GOT3 (cell line): ENCODE results near the gene SLC41A2.
"Not testable (repeated sequence)": the region's sequence is repeated elsewhere in the genome, so short reads cannot be mapped to it uniquely, and the experiment has no call there.

Experiments used
- DNase-seq: peaks from one replicate; lab custom pipeline; 2025; ENCODE audit warnings: mixed read lengths; lab: John Stamatoyannopoulos, UW

Gene SLC41A2

DNA sequence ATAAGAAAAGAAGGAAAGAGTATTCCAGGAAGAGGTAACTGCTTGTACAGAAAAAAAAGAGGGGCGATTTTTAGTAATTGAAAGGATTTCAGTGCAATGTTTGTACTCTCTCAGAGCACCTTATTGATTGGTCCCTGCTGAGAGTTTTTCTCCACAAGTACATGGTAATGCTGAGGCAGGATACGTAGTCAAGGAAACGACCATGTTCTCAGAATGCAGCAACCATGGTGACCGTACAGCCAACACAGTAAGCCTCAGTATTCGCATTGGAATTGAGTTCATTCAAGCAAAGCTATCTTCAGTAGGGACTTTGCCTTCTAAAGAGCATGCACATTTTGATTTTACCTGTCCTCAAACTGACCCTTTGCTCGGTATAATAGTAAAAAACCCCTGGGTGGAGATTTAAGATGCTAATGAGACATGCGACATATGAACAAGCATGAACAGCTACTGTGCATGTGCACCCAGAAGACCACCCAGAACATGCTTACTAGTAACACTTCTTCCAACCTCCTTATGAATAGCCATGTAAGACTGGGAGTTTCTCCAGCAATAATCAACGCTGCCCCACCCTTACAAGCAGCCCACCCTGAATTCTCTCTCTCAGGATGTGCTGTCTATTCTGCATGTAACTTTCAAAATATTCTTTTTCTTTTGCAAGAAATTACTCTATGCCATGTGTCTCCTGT lies 6.2 kb upstream of the SLC41A2 start:
- DNase-seq = no peak

DNA sequence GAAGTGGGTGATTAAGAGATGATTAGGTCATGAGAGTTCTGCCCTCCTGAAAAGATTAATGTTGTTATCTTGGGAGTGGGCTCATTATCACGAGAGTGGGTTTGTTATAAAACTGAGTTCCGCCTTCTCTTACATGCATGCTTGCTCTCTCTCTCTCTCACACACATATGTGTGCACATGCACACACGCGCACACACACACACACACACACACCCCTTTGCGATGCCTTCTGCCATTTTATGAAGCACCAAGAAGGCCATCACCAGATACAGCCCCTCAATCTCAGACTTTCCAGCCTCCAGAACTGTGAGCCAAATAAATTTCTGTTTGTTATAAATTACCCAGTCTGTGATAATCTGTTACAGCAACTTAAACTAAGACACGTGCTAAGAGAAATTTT lies 5.7 kb upstream of the SLC41A2 start:
- no peak for DNase-seq

DNA sequence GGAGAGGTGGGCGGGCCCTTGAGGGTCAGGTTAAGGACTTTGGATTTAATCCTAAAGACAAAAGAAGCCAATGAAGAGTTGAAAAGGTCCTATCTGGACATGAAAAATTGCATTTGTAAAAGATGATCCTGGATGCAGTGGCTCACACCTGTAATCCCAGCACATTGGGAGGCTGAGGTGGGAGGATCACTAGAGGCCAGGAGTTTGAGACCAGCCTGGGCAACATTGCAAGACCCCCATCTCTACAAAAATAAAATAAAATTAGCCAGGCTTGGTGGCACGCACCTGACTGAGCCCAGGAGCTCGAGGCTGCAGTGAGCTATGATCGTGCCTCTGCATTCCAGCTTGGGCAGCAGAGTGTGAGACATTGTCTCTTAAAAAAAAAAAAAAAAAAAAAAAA lies 2.4 kb upstream of the SLC41A2 start:
- no peak for DNase-seq

DNA sequence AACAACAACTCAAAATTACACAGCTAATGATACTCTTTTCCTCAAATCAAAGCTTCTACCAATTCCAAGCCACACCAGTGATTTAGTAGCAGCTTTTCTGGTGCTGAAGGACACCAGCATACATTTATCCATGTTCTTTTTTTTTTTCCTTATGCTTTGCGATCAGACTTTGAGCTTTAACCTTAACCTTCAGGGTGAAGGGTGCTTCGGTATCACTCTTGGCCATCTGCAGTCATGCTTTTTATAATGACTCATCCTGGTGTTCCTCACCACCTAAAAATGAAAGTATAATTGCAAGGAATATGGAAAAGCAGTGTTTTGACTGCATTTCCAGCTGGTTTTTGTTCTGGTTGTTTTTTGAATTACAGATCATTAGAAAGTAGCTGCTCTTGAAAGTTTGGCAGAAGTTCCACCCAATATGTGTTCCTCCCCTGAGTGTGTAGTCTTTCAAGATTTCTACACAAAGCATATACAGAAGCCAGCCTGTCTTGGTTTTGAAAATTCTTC lies 1.3 kb upstream of the SLC41A2 start:
- DNase-seq = no peak

DNA sequence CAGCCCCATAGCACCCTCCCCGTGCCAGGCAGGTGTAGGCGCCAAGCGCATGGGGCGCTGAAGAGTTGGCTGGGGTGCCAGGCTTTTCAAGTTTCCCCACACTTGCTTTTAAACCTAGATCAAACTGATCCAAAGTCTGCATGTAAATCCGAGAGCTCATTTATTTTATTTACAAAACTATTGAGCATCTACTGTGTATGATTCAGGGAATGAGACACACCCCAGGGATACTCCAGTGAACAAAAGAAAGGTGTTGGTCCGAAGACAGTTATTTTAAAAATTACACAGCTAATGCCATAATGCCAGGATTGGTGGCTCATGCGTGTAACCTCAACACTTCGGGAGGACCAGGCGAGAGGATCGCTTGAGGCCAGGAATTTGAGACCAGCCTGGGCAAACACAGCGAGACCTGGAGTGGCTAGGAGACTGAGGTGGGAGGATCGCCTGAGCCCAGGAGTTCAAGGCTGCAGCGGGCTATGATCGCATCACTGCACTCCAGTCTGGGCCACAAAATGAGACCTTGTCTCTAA lies 780 bp upstream of the SLC41A2 start:
- no peak for DNase-seq

DNA sequence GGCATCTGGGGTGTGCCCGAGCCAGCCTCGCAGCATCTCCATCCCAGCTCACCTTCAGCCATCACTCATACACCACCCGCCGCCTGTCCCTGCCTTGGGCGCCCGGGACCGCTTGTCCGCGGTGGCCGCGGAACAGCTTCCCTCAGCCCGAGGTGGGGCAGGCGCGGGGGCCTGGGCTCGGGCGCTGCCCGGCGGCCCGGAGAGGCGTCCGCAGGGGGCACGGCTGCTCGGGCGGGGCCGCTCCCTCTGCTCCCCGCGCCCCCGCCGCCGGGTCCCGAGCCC lies 430 bp downstream of the SLC41A2 start:
- no peak for DNase-seq

DNA sequence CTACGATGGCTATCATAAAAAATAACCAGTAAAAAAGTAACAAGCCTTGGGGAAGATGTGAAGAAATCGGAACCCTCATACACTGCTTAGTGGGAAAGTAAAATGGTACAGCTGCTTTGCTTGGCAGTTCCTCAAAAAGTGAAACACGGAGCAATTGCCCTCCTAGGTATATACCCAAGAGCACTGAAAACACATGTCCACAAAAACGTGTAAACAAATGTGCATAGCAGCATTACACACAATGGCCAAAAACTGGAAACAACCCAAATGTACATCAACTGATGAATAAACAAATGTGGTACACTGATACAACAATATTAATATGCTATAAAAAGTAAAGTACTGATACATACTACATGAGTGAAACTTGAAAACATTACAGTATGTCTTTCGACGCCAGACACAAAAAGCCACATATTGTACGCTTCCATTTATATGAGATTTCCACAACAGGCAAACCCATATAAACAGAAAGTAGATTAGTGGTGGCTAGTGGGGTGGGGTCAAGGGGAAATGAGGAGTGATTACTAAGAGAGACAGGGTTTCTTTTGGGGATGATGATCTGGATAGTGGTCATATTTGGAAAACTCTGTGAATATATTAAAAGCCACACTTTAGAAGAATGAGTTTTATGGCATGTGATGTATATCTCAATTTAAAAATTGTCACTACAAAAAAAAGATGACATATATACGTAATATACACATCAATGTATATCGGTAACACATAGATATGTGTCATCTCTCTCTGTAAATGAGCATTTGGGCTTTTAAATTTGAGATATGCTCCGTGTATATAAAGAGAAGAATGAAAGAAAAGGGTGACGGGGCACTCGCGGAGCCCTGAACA lies 996 bp downstream of the SLC41A2 start:
- no peak for DNase-seq

DNA sequence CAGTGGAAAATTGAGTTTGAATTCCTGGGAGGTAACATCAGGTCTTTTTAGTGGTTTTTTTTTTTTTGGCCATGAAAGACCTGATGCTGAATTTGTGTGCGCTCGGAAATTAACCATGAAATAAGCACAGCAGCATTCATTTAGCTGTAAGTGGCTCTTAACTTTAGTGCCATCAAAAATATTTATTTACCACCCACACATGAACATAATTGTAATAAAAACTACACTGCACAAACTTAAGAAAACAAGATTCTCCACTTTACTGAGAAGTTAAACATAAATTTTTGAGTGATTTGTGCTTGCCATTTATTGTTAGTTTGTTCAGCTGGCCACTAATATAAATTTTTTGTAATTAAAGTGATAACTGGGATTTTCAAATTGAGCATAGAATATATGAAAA lies 2.4 kb downstream of the SLC41A2 start:
- no peak for DNase-seq

DNA sequence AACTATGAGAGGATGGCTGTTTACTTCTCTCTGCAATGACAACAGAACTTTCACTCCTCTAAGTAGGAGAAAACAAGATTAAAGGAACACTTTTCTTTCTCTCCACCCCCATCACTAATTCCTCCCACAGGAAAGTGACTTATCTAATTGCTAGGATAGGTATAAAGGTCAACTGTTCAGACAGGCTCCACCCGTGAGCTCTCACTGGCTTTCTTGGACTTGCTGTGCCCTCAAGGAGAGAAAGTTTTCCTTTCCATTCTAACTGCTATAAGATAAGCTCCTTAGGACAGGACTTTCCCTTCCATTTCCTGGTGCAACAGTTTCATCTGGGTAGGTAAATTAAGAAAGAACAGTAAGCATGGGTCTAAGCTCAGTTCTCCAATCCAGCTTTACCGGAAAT lies 4.8 kb downstream of the SLC41A2 start:
- no peak for DNase-seq

DNA sequence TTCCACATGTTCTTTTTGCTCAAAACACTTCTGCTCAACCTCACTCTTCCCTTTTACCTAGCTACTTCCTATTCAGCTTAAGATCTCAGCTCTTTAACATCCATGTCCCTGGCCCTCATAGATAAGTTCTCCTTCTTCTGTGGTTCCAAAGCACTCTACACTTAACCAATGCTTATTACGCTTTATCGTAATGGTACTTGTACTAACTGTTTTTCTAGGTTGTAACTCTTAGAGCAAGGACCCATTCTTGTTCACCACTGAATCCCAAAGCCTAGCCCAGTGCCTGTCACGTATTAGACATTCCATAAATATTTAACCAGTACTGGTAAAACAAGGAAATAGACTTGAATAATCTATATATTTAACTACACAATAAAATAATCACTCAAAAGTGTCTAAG lies 5.3 kb downstream of the SLC41A2 start:
- no peak for DNase-seq

DNA sequence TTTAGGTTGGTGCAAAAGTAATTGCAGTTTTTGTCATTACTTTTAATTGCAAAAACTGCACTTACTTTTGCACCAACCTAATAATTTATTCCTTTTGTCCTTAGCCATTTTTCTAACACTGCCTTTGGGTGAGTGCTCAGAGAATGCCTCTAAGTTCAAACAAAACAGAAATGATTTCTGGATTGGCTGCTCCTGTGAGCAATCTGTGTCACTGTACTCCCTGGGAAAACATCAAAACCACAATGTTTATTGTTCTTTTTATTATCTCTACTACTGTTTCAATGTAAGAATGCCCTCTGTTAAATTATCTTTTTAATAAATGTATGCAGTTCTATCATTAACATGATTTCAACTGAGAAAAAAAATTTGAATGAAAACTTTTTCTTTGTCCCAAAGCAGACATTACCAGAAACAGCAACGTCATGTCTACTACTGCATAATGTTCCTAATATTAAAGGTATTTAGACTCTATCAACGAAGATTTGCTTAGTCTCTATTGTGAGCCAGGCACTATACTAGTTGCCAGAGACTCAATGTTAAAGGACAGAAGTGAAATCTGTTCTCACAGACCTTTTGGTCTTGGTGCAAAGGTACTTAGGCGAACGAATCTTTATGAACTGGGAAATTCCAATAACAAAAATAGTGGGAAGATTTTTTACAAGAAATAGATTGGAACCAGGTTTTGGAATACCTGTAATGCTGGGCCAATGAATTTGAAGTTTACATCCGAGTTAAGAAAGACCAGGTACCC lies 6.2 kb downstream of the SLC41A2 start:
- DNase-seq = no peak

DNA sequence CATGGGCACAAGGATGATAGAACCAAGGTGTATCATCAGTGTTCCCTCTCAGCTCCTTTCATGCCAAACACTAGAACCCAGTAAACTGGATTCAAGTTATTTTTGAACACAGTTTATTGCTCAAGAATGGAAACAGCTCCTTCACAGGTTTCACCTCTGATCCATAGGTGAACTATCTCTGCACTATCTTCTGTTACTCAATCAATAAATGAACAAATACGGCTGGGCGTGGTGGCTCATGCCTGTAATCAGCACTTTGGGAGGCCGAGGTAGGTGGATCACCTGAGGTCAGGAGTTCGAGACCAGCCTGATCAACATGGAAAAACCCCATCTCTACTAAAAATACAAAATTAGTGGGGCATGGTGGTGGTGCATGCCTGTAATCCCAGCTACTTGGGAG lies 9.4 kb downstream of the SLC41A2 start:
- DNase-seq = not testable (repeated sequence)

DNA sequence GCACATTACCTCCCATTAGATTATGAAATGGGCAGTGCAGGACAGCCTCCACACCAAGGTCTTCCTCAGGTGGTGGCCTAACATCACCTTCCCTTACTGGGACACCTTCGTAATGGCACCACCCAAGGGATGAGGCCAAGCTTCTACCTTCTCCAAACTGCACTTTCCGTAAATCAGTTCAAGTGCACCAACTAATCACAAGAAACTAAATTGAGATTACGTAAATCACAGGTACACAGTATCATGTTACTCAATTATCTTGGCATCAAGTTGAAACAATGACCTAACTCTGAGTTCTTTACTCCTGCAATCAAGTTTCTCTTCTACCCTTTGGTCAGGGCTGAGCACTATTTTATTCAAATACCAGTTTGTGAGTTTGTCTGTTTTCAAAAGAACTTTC lies 13.8 kb downstream of the SLC41A2 start:
- no peak for DNase-seq

DNA sequence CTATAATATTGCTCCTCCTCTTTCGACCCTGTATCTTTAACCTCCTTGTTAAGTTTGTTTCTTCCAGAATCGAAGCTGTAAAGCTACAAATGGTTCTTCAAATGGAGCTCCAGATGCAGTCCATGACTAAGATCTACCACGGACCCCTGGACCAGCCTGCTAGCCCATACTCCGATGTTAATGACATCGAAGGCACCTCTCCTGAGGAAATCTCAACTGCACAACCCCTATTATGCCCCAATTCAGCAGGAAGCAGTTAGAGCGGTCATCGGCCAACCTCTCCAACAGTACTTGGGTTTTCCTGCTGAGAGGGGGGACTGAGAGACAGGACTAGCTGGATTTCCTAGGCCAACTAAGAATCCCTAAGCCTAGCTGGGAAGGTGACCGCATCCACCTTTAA lies 14.7 kb downstream of the SLC41A2 start:
- not testable (repeated sequence) for DNase-seq

DNA sequence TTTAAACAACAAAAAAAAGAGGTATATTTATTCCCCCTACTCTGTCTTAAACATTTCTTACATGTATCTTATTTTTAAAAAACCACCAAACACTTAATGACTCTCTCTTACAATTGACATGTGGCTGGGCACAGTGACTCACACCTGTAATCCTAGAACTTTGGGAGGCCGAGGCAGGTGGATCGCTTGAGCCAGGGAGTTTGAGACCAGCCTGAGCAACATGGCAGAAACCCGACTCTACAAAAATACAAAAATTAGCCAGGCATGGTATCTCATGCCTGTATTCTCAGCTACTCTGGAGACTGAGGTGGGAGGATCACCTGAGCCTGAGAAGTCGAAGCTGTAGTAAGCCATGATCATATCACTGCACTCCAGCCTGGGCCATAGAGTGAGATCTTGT lies 16.0 kb downstream of the SLC41A2 start:
- DNase-seq = no peak

DNA sequence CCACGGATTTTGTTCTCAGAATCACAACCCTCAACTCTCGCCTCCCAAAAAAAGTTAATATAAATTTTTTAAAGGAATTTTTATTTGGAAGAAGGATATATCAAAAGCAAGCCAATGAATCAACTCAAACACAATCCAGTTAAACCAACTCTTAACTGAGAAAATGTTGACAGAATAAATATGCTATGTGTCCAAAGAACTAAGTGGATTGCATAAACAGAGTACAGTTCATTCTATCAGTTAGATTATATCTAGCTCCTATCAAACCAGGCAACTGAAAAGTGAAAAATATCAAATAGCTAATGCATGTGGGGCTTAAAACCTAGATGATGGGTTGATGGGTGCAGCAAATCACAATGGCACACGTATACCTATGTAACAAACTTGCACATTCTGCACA lies 16.6 kb downstream of the SLC41A2 start:
- DNase-seq = no peak

DNA sequence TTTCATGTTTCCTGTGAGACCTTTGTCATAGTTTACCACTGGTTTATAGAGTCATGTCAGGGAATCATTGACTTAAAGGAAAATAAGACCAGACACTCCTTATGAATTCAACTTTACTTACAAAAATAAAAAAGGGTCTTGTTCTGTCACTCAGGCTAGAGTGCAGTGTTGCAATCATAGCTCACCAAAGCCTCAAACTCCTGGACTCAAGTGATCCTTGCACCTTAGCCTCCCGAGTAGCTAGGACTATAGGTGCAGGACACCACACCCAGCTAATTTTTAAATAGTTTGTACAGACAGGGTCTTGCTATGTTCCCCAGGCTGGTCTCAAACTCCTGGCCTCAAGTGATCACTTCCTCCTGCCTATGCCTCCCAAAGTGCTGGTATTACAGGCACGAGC lies 19.0 kb downstream of the SLC41A2 start:
- no peak for DNase-seq

DNA sequence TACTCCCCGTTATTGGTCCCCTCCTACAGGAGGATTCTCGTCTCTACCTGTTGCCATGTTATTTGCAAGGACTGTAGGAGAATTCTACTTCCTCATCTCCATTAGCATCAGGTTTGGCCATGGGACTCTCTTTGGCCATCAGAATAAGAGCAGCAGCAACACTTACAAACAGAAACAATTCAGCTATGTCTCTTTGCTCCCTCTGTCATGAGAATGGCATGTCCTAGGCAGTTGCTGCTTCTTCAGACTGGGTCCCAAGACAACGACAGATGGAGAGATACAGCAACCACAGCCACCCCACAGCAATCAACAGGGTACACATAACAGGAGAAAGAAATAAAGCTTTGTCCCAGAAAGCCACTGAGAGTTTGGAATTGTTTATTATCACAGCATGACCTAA lies 19.7 kb downstream of the SLC41A2 start:
- DNase-seq = no peak

DNA sequence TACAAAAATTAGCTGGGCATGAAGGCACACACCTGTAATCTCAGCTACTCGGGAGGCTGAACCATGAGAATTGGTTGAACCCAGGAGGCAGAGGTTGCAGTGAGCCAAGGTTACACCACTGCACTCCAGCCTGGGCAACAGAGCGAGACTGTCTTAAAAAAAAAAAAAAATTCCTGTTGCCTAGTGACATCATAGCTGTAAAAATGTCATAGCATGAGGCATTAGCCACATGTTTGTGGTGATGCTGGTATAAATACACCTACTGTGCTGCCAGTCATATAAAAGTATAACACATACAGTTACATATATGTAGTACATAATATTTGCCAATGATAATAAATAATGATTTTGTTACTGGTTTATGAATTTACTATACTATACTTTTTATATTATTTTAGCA lies 22.2 kb downstream of the SLC41A2 start:
- no peak for DNase-seq

DNA sequence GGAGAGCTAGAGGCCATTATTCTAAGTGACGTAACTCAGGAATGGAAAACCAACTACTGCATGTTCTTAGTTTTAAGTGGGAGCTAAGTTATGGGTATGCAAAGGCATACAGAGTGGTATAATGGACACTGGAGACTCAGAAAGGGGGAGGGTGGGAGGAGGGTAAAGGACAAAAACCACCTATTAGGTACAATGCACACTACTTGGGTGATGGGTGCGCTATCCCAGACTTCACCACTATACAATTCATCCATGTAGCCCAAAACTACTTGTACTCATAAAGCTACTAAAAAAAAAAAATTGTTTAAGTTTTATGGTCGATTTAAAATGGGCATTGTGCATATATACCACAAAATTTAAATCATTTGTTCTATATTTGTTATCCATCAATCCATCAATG lies 24.3 kb downstream of the SLC41A2 start:
- DNase-seq = no peak

DNA sequence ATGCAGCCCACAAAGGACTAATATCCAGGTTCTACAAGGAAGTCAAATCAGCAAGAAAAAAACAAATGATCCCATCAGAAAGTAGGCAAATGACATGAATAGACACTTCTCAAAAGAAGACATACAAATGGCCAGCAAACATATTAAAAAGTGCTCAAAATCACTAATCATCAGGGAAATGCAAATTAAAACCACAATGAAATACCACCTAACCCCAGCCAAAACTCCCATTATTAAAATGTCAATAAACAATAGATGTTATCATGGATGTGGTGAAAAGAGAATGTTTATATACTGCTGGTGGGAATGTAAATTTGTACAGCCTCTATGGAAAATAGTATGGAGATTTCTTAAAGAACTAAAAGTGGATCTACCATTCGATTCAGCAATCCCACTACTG lies 25.0 kb downstream of the SLC41A2 start:
- no peak for DNase-seq

DNA sequence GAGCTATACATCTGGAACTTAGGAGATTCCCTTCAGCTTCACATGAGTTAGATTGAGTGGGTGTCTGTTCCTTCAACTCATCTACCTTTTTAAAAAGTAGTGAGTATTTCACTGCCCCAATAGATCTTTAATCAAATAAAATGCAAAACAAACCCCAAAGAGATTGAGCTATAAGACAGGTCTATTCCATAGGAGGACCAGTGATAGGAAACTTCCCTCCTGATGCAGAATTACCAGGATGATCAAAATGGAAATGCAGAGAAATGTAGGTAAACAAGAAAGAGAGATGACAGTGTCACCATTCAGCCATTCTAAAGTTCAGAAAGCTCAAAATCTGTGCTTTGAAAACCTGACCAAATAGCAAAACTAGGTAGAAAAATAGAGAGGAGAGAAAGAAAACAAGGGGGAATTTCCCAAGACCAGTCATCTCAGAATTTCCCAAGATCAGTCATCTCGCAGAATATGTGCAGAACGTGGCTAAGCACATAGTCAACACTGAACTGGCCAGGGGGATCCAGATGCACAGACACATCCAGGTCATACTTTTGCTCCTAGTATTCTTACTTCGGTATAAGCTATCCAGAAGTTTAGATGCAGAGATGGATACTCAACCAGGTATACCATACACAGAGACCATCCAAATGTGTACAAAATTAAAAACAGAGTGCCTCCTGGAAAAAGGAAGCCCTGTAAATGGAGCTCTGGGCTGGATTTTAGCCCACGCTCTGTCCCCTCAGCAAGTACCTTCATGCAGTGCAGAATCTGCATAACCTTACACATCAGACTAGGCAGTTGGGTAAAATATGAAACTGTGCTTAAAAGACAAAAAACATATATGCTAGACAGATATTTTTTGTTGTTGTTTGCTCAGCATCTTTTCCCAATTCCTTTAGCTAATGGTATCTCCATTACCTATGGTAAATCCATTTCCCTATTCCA lies 27.4 kb downstream of the SLC41A2 start:
- DNase-seq = no peak
